PC-9 (cell line): ENCODE results near the gene OR6S1. TPM values are rescaled to one million over a fixed set of nuclear protein-coding genes. Genes with fewer than 3 reads are reported as not detected.

ENCODE experiments used
- BruUV-seq: library from RNA; stranded (reverse); fragments of 400-500 nt; replicated peaks from 2 replicates; lab custom pipeline; 2021; lab: Mats Ljungman, UMichigan
- CTCF ChIA-PET: fragments of 300-600 bp; sonication (Branson Sonifier 250); formaldehyde crosslinking; loops from one replicate; lab custom pipeline; 2022; ENCODE audit warnings: antibody characterized with exemption; lab: Charles Lee
- POLR2A ChIA-PET: fragments of 300-600 bp; sonication (Branson Sonifier 250); formaldehyde crosslinking; loops from one replicate; lab custom pipeline; 2022; ENCODE audit warnings: antibody characterized with exemption; ENCODE audit not compliant: unreplicated experiment; lab: Charles Lee
- DNase-seq, 2 experiments: peaks; one replicate each; pipeline versions ENCODE4 v3.0.0 to v3.0.0-alpha.2; 2015 to 2022; ENCODE audit warnings: mixed read lengths in 1 of 2
- H2AFZ ChIP-seq: fragments of 200-600 bp; sonication (generic); 2 replicates; pipeline ENCODE4 v1.8.1; 2017; ENCODE audit warnings: antibody characterized with exemption
- H3F3A ChIP-seq: fragments of 200-600 bp; sonication (generic); 2 replicates; pipeline ENCODE4 v1.8.1; 2017; ENCODE audit warnings: antibody characterized with exemption, mild to moderate bottlenecking, low read depth; ENCODE audit not compliant: insufficient read depth
- H3K27ac ChIP-seq: fragments of 200-600 bp; sonication (generic); 2 replicates; pipeline ENCODE4 v1.6.1; 2016; ENCODE audit warnings: mixed run types
- H3K27me3 ChIP-seq: fragments of 200-600 bp; sonication (generic); 2 replicates; pipeline ENCODE4 v1.6.1; 2016; ENCODE audit warnings: low read depth, mixed run types; ENCODE audit not compliant: insufficient read depth
- H3K36me3 ChIP-seq: fragments of 200-600 bp; sonication (generic); 2 replicates; pipeline ENCODE4 v1.6.1; 2016; ENCODE audit warnings: low read depth, mixed run types
- H3K4me1 ChIP-seq: fragments of 200-600 bp; sonication (generic); replicated peaks from 2 replicates; pipeline ENCODE4 v1.6.1; 2016; ENCODE audit warnings: mixed run types; ENCODE audit not compliant: insufficient read depth
- H3K4me2 ChIP-seq: fragments of 200-600 bp; sonication (generic); 2 replicates; pipeline ENCODE4 v1.6.1; 2017; ENCODE audit warnings: mixed run types
- H3K4me3 ChIP-seq: fragments of 200-600 bp; sonication (generic); 2 replicates; pipeline ENCODE4 v1.6.1; 2016; ENCODE audit warnings: mixed run types
- H3K79me2 ChIP-seq: fragments of 200-600 bp; sonication (generic); 2 replicates; pipeline ENCODE4 v1.6.1; 2017; ENCODE audit warnings: low read depth, mixed run types
- H3K9me2 ChIP-seq: fragments of 200-600 bp; sonication (generic); 2 replicates; pipeline ENCODE4 v1.8.1; 2017; ENCODE audit warnings: mild to moderate bottlenecking; ENCODE audit not compliant: insufficient read depth
- H3K9me3 ChIP-seq: fragments of 200-600 bp; sonication (generic); 2 replicates; pipeline ENCODE4 v1.8.1; 2016; ENCODE audit warnings: low read depth; ENCODE audit not compliant: insufficient read depth
- H4K20me1 ChIP-seq: fragments of 200-600 bp; sonication (generic); 2 replicates; pipeline ENCODE4 v1.8.1; 2017; ENCODE audit not compliant: insufficient read depth
- CTCF ChIP-seq: fragments of 200-600 bp; sonication (generic); conservative IDR thresholded peaks from 2 replicates; pipeline ENCODE4 v1.6.1; 2017; ENCODE audit warnings: mixed run types, antibody characterized with exemption, mild to moderate bottlenecking, moderate library complexity
- EZH2 ChIP-seq: fragments of 200-600 bp; sonication (generic); IDR thresholded peaks from 2 replicates; pipeline ENCODE4 v1.8.0; 2017; ENCODE audit warnings: antibody characterized with exemption, low read depth
- intact Hi-C: fragments of 100-400 bp; cut with micrococcal nuclease; formaldehyde crosslinking; loops from one replicate; pipeline ENCODE4 v1.10.0; 2022; ENCODE audit not compliant: unreplicated experiment
- total RNA-seq: library from RNA; stranded (reverse); gene quantifications from 2 replicates; pipeline ENCODE4 v1.2.3, GENCODE V29; 2021

The OR6S1 gene
- total RNA-seq, 1 experiment from 2014 or later: not detected

- H3K4me3 ChIP-seq: no peak overlapping the region
- no peak overlapping the region for H2AFZ ChIP-seq
- BruUV-seq: no TSS peak
- CTCF ChIA-PET: no interaction called here
- H3K4me2 ChIP-seq: no peak overlapping the region
- H4K20me1 ChIP-seq: no peaks in the 10 kb centered on the region
- H3F3A ChIP-seq: peaks cover 29% of the 10 kb centered on the region; the same call in 1 of the 2 replicates
- no peaks in the 10 kb centered on the region for H3K79me2 ChIP-seq
- no peaks in the 10 kb centered on the region for H3K36me3 ChIP-seq
- DNase-seq: no peak
- no peaks in the 10 kb centered on the region for H3K27me3 ChIP-seq
- POLR2A ChIA-PET: no interaction called here
- TF ChIP-seq CTCF (no peak), EZH2 (no peak)
- H3K27ac ChIP-seq: no peak overlapping the region
- no peaks in the 10 kb centered on the region for H3K9me2 ChIP-seq
- 0 out of 2 replicates have a peak, but pooled peaks cover 5% of the 10 kb centered on the region for H3K4me1 ChIP-seq
- H3K9me3 ChIP-seq: no peaks in the 10 kb centered on the region
- intact Hi-C loops: no loop called here
These were observed 46.1 kb upstream of the OR6S1 start for GRCh38 chr14:20687362-20688166.

- Histone ChIP-seq H3K36me3 (no peaks in the 10 kb centered on the region), H3K4me3 (no peak overlapping the region), H3K4me2 (no peak overlapping the region), H3K9me3 (no peaks in the 10 kb centered on the region), H4K20me1 (no peaks in the 10 kb centered on the region), H3K9me2 (no peaks in the 10 kb centered on the region), H3F3A (peaks cover 29% of the 10 kb centered on the region; the same call in 1 of the 2 replicates), H3K27ac (no peak overlapping the region), H3K27me3 (no peaks in the 10 kb centered on the region), H2AFZ (no peak overlapping the region), H3K4me1 (0 out of 2 replicates have a peak, but pooled peaks cover 5% of the 10 kb centered on the region), H3K79me2 (no peaks in the 10 kb centered on the region)
- BruUV-seq: no TSS peak
- POLR2A ChIA-PET: no interaction called here
- TF ChIP-seq CTCF (no peak), EZH2 (no peak)
- intact Hi-C loops: no loop called here
- no peak for DNase-seq
- CTCF ChIA-PET: no interaction called here
These were observed 45.1 kb upstream of the OR6S1 start for GRCh38 chr14:20686386-20687143.

GRCh38 chr14:20684662-20685456, 43.4 kb upstream of the OR6S1 start:
- no peaks in the 10 kb centered on the region for H3K9me3 ChIP-seq
- TF ChIP-seq CTCF (no peak), EZH2 (no peak)
- ChIA-PET POLR2A (interaction anchor here (0.6 to 0.7 kb wide), 4 partner anchors 187 to 288 kb away, joined by 3 to 4 read pairs (median 3); no protein-coding TSS in a partner anchor), CTCF (interaction anchor here (0.6 kb wide), 2 partner anchors 22 to 285 kb away, joined by 8 to 12 read pairs; no protein-coding TSS in a partner anchor)
- peak overlapping the region; percentile 95 for H3K4me2 ChIP-seq
- H3K36me3 ChIP-seq: no peaks in the 10 kb centered on the region
- BruUV-seq: no TSS peak
- intact Hi-C loops: loop anchor here (2.0 to 5.0 kb wide), 2 partner anchors 273 to 358 kb away; partner anchors contain the start of gene TEP1
- H4K20me1 ChIP-seq: no peaks in the 10 kb centered on the region
- H3K4me3 ChIP-seq: peak overlapping the region; percentile 75
- H3K27me3 ChIP-seq: no peaks in the 10 kb centered on the region
- H3F3A ChIP-seq: peaks cover 41% of the 10 kb centered on the region; the same call in 1 of the 2 replicates
- no peaks in the 10 kb centered on the region for H3K9me2 ChIP-seq
- peak overlapping the region; percentile 82 for H3K27ac ChIP-seq
- H3K79me2 ChIP-seq: no peaks in the 10 kb centered on the region
- DNase-seq: no peak
- peak overlapping the region; percentile 84 for H2AFZ ChIP-seq
- peaks cover 18% of the 10 kb centered on the region for H3K4me1 ChIP-seq
